Skeletal muscle satellite cell (primary cell): ENCODE results near the gene CEMIP.

Experiments
- H3K27me3 ChIP-seq: 2 replicates; pipeline ENCODE4 v1.7.0; 2013; ENCODE audit warnings: low read length; ENCODE audit not compliant: control insufficient read depth, insufficient read depth
- H3K36me3 ChIP-seq: 2 replicates; pipeline ENCODE4 v1.7.0; 2013; ENCODE audit warnings: mild to moderate bottlenecking, control low read depth, low read length; ENCODE audit not compliant: insufficient read depth
- H3K4me1 ChIP-seq: 2 replicates; pipeline ENCODE4 v1.7.0; 2013; ENCODE audit warnings: low read length; ENCODE audit not compliant: control insufficient read depth, insufficient read depth
- H3K4me2 ChIP-seq: 2 replicates; pipeline ENCODE4 v1.7.0; 2013; ENCODE audit warnings: mild to moderate bottlenecking, low read length
- H3K4me3 ChIP-seq: 2 replicates; pipeline ENCODE4 v1.7.0; 2013; ENCODE audit warnings: low read length
- H3K9ac ChIP-seq: 2 replicates; pipeline ENCODE4 v1.7.0; 2013; ENCODE audit warnings: mild to moderate bottlenecking, low read depth, low read length, moderate library complexity
- H3K9me3 ChIP-seq: replicated peaks from 2 replicates; pipeline ENCODE4 v1.7.0; 2013; ENCODE audit warnings: mild to moderate bottlenecking, control low read depth, low read length

CEMIP gene

GRCh38 chr15:80788536-80788935, 9.4 kb downstream of the CEMIP start:
- Histone ChIP-seq H3K4me2 (no peak overlapping the region), H3K4me1 (no peaks in the 10 kb centered on the region), H3K27me3 (no peaks in the 10 kb centered on the region), H3K9me3 (no peaks in the 10 kb centered on the region), H3K4me3 (no peak overlapping the region), H3K9ac (no peak overlapping the region), H3K36me3 (peaks cover 2% of the 10 kb centered on the region)

GRCh38 chr15:80789296-80789695, 10.1 kb downstream of the CEMIP start:
- H3K4me2 ChIP-seq = no peak overlapping the region
- no peaks in the 10 kb centered on the region for H3K27me3 ChIP-seq
- no peak overlapping the region for H3K9ac ChIP-seq
- H3K36me3 ChIP-seq = peaks cover 2% of the 10 kb centered on the region
- no peaks in the 10 kb centered on the region for H3K9me3 ChIP-seq
- no peaks in the 10 kb centered on the region for H3K4me1 ChIP-seq
- H3K4me3 ChIP-seq = no peak overlapping the region

GRCh38 chr15:80789796-80790195, 10.6 kb downstream of the CEMIP start:
- peaks cover 2% of the 10 kb centered on the region for H3K36me3 ChIP-seq
- H3K4me1 ChIP-seq = no peaks in the 10 kb centered on the region
- no peak overlapping the region for H3K4me2 ChIP-seq
- no peak overlapping the region for H3K4me3 ChIP-seq
- no peaks in the 10 kb centered on the region for H3K9me3 ChIP-seq
- no peaks in the 10 kb centered on the region for H3K27me3 ChIP-seq
- H3K9ac ChIP-seq = no peak overlapping the region

- Histone ChIP-seq H3K4me3 (no peak overlapping the region), H3K9me3 (no peaks in the 10 kb centered on the region), H3K9ac (no peak overlapping the region), H3K4me2 (no peak overlapping the region), H3K36me3 (peaks cover 2% of the 10 kb centered on the region), H3K27me3 (no peaks in the 10 kb centered on the region), H3K4me1 (no peaks in the 10 kb centered on the region)
Measured at GRCh38 chr15:80790236-80790635, 11.1 kb downstream of the CEMIP start.

GRCh38 chr15:80791004-80791403, 11.8 kb downstream of the CEMIP start:
- peaks cover 2% of the 10 kb centered on the region for H3K36me3 ChIP-seq
- H3K27me3 ChIP-seq = no peaks in the 10 kb centered on the region
- H3K9ac ChIP-seq = no peak overlapping the region
- no peak overlapping the region for H3K4me3 ChIP-seq
- H3K4me1 ChIP-seq = no peaks in the 10 kb centered on the region
- no peaks in the 10 kb centered on the region for H3K9me3 ChIP-seq
- H3K4me2 ChIP-seq = no peak overlapping the region

GRCh38 chr15:80796407-80796806, 17.2 kb downstream of the CEMIP start:
- Histone ChIP-seq H3K27me3 (no peaks in the 10 kb centered on the region), H3K4me1 (peaks cover under 1% of the 10 kb centered on the region), H3K4me3 (no peak overlapping the region), H3K9me3 (no peaks in the 10 kb centered on the region), H3K4me2 (no peak overlapping the region), H3K36me3 (peaks cover 2% of the 10 kb centered on the region), H3K9ac (no peak overlapping the region)

GRCh38 chr15:80798911-80799310, 19.7 kb downstream of the CEMIP start:
- H3K27me3 ChIP-seq = no peaks in the 10 kb centered on the region
- no peak overlapping the region for H3K4me3 ChIP-seq
- H3K9me3 ChIP-seq = no peaks in the 10 kb centered on the region
- H3K36me3 ChIP-seq = peaks cover 2% of the 10 kb centered on the region
- H3K4me1 ChIP-seq = peaks cover 16% of the 10 kb centered on the region
- no peak overlapping the region for H3K4me2 ChIP-seq
- no peak overlapping the region for H3K9ac ChIP-seq

GRCh38 chr15:80800067-80800466, 20.9 kb downstream of the CEMIP start:
- Histone ChIP-seq H3K4me3 (no peak overlapping the region), H3K4me2 (no peak overlapping the region), H3K9ac (no peak overlapping the region), H3K27me3 (peaks cover under 1% of the 10 kb centered on the region), H3K9me3 (no peaks in the 10 kb centered on the region), H3K4me1 (peaks cover 16% of the 10 kb centered on the region), H3K36me3 (peaks cover 2% of the 10 kb centered on the region)

GRCh38 chr15:80801891-80802680, 22.9 kb downstream of the CEMIP start:
- Histone ChIP-seq H3K27me3 (peaks cover 3% of the 10 kb centered on the region), H3K9me3 (no peaks in the 10 kb centered on the region), H3K4me1 (peaks cover 16% of the 10 kb centered on the region), H3K9ac (no peak overlapping the region), H3K4me2 (peak overlapping the region; percentile 36), H3K4me3 (no peak overlapping the region), H3K36me3 (peaks cover 2% of the 10 kb centered on the region)

GRCh38 chr15:80803580-80804525, 24.7 kb downstream of the CEMIP start:
- Histone ChIP-seq H3K9me3 (no peaks in the 10 kb centered on the region), H3K4me2 (no peak overlapping the region), H3K4me3 (no peak overlapping the region), H3K27me3 (peaks cover 3% of the 10 kb centered on the region), H3K4me1 (peaks cover 16% of the 10 kb centered on the region), H3K9ac (no peak overlapping the region), H3K36me3 (no peaks in the 10 kb centered on the region)

- Histone ChIP-seq H3K4me2 (no peak overlapping the region), H3K9me3 (no peaks in the 10 kb centered on the region), H3K4me1 (peaks cover 16% of the 10 kb centered on the region), H3K36me3 (no peaks in the 10 kb centered on the region), H3K9ac (no peak overlapping the region), H3K27me3 (peaks cover 3% of the 10 kb centered on the region), H3K4me3 (no peak overlapping the region)
Measured at GRCh38 chr15:80804970-80805495, 25.9 kb downstream of the CEMIP start.
